GM15510 (cell line): Measurements from ENCODE around the gene PGC.

Experiments used
- POLR2A ChIP-seq: IDR thresholded peaks from 3 replicates; pipeline ENCODE4 v1.6.1; 2011; ENCODE audit warnings: borderline replicate concordance; ENCODE audit not compliant: insufficient read length; ENCODE audit errors: extremely low read depth

PGC gene

DNA sequence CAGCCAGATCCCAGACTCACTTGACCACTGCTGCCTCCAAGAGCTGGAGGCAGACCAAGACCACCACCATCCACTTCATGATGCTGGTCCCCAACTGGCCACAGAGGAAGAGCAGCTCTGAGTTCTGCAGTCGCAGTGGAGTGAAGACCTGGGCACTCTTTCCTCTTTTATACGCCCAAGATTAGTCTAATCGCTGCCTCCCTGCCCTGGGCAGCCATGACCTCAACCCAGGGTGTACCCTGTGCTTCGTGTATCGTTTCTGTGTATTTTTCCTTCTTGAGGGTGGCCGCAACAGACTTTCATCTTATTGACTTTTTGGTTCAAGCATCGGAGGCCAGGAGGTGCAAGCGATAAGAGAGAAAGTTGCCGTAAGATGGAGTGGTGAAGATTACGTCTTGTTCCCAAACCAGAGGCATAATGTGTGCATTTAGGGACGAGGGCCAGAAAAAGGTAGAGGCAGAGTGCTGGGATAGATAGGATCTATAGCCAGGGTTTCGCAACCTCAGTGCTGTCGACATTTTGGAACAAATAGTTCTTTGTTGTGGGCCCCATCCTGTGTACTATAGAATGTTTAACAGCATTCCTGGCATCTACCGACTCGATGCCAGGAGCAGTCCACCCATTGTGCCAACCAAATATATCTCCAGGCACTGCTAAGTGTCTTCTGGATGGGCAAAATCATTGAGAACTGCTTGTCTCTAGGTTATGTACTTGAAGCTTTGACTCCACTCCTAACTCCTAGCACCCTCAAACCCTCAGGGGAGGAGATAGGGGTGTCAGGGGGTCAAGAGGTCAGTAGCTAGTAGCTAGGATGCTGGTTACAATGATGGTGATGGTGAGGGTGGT, at the start of gene PGC:
PGC (minus strand) TSS at position 142 of the 846 bp plus-strand sequence; CDS start at position 79, 63 bp downstream.
- TF ChIP-seq POLR2A: no peak

DNA sequence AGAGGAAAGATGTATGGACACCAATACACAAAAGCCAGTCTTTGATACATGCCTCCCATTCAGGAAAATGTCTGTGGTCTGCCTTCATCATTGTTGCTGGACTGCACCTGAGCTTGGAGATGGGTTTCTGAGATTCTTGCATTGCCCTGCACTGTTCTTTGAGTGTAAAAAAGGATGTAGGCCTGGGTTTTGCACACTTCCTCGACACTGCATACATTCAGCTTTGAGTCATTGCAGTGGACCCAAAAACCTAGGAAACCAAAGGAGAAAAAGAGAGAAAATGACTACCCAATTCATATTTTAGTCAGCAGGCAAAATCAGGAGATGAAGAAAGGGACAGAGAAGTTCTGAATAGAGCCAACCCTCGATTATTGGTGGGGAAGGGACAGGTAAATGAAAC, 49.3 kb upstream of the PGC start:
- TF ChIP-seq POLR2A: no peak

DNA sequence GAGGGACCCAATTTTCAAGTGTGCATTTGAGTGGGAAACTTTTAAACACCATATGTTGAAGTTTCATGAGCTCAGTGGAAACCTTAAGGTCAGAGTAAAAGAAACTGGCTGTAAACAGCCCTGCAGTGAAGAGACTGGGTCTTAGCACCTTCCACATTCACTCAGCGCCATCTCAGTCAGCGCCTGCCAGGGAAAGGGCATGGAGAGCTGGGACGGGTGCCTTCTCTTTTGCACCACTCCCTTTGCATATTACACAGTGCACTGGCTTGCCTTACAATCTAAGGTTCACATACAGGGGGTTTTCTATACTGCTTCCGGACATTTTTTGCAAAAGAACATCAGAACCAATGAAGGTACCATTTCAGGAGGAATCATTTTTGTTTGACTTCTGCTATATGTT, 44.8 kb upstream of the PGC start:
- TF ChIP-seq POLR2A: peak; percentile 17

DNA sequence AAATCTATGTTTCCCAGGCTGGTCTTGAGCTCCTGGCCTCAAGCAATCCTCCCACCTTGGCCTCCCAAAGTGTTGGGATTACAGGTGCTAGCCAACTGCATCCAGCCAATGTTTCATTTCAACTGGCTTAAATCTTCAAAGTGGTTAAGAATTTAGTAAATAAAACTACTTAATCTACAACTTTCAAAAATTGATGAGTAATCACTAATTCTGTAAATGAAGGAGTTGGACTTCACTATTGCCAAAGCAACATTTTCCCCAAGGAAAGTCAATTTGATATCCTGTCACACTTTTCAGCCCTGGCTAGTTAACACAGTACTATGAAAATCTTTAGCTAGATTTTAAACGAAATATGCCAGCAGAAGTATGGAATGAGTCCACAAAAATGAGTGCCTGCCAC, 44.1 kb upstream of the PGC start:
- TF ChIP-seq POLR2A: no peak

DNA sequence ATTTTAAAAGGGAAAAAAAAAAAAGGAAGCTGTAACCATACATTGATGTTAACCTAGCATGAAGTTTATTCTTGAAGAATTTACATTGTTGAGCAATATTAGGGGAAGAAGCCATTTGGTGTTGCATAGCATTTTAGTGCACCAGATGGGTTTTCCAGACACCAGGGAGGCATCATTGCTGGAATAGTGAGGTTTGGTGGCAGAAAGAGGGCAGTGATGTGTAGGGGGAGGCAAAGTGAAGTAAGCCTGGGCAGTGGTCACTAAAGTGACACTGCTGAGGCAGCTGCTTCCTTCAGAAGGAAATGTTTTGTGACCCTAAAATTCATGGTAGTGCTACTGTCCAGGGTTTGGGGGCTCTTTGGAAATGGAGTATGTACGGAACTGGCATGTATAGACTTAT, 42.8 kb upstream of the PGC start:
- no peak for TF ChIP-seq POLR2A

DNA sequence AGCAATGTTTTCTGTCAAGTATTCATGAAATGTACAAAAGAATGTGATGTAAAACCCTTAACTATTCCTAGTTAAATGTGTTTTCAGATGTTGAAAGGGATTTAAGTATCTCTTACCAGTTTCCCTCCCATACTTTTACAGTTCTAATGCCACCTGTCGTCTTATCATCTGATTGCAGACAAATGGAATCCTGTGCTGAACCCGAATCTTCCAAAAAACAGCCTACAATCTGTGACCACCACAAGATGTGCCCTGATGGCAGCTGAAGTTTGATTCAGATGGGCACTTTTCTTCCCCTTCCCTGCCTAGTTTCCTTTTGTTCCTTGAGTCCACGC, 42.2 kb upstream of the PGC start:
- no peak for TF ChIP-seq POLR2A

DNA sequence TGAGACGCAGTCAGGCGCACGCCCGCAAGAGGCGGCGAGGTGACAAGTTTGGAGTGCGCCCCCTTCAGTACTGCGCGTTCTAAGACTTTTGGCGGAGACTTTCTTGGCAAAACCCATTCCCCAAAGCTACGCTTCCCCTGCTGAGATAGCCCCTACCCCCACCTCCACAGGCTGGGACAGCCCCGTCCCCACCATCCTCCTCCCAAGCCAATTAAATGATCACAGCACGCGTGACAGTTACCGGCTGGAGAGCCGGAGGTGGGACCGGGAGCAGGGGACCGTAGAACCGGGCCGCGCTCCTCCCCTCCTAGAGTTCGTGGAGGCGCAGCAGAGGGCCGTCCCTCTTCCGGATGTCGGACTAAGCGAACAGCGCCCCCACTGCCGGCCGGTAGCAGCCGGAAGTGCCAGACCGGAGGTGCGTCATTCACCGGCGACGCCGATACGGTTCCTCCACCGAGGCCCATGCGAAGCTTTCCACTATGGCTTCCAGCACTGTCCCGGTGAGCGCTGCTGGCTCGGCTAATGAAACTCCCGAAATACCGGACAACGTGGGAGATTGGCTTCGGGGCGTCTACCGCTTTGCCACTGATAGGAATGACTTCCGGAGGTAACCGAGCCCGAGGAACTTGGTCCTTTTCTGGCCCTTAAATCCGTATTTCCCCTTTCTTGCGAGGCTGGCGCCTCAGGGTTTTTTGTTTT, 40.2 kb upstream of the PGC start, which contains the start of gene TOMM6:
TOMM6 (plus strand) TSS at position 476 of the 699 bp plus-strand sequence; CDS start at position 480, 4 bp downstream.
- TF ChIP-seq POLR2A: peak; percentile 86

DNA sequence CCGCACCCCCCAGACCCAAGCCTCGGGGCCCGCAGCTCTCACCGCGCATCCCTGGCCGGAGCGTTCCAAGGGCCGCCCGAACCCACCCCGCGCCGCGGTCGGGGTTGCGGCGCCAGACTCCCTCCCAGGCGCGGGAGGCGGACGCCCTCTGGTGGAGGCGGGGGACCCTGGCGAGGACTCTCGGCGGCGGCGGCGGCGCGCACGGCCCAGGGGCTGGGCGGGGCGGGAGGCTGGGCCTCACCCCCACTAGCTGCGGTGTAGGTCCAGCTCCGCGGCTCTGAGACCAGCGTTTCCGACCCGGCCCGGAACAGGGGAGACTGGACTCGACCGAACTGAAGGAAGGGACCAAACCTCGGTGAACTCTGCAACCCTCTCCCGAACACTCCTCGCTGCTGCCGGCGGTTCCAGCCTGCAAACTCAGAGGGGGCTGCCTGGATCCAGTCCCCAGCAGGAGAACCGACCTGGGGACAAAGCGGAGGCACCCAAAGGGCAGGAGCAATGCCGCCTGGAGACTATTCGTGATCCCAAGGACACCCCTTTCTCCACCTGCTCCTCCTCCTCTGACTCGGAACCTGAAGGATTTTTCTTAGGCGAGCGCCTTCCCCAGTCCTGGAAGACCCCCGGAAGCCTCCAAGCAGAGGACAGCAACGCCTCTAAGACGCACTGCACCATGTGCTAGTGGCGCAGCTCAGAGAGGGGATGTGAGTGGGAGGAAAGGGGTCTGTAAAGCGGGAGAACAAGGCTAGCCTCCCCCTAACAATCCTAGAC, 39.4 kb upstream of the PGC start:
- peak; percentile 42 for TF ChIP-seq POLR2A

DNA sequence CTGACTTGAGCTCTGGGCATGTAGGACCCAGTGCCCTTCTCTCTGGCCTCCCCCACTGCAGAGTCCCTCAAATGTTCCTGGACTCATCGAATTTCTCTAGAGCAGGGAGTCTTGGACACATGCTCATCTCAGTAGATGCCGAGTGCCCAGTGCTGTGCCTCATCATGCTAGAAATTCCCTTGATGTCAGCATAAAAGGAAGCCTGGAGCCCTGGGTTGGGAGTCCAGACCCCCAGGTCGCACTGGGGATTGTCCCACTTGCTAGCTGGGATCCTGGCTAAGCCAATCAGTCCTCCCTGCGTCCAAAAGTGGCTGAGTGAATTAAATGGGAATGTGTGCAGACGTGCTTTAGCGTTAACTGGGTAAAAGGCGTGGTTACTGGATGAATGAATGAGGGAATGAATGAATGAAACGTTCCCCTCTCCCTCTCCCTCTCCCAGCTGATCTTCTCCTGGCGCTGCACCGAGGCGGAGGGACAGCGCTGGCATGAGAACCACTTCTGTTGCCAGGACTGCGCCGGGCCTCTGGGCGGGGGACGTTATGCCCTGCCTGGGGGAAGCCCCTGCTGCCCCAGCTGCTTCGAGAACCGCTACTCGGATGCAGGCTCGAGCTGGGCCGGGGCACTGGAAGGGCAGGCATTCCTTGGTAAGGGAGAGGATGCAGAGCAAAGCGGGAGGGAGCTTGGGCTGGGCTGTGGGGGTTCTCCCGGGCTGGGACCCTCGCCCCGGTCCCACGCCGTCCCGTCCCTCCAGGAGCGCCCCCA, 38.7 kb upstream of the PGC start:
- no peak for TF ChIP-seq POLR2A

DNA sequence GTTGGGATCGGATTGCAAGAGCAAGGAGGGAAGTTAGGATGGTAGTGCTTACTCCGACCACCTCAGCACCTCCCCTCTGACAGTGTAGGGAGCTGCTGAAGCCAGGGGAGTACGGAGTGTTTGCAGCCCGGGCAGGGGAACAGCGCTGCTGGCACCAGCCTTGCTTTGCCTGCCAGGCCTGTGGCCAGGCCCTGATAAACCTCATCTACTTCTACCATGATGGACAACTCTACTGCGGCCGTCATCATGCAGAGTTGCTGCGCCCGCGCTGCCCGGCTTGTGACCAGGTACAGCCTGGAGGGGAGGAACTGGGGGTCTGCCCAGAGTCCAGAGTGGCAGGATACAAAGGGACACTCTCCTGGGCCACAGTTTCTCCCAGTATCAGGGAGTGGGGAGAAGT, 38.1 kb upstream of the PGC start:
- TF ChIP-seq POLR2A: no peak

DNA sequence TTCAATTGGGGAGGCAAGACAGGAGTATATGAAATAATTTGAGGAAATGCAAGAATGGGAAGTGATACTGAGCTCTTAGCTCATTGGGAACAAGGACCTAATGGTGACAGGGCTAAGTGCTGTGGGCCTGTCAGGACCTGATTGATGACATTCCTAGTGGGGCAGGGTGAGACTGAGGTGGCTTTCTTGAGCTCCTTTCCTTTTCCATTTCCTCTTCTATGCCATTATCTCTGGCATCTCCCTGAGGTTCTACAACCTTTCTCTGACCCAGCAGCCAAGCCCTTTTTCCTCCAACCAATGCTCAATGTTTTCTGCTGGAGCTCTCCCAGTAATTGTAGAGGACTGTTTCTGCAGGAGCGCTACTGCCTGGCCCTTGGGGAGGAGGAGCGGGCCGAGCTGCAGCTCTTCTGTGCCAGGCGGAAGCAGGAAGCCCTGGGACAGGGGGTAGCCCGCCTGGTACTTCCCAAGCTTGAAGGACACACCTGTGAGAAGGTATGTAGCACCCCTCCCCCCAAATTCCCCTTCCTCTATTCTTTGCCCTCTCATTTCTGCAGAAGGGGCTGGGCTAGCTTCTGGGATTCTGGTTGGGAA, 37.5 kb upstream of the PGC start:
- no peak for TF ChIP-seq POLR2A

DNA sequence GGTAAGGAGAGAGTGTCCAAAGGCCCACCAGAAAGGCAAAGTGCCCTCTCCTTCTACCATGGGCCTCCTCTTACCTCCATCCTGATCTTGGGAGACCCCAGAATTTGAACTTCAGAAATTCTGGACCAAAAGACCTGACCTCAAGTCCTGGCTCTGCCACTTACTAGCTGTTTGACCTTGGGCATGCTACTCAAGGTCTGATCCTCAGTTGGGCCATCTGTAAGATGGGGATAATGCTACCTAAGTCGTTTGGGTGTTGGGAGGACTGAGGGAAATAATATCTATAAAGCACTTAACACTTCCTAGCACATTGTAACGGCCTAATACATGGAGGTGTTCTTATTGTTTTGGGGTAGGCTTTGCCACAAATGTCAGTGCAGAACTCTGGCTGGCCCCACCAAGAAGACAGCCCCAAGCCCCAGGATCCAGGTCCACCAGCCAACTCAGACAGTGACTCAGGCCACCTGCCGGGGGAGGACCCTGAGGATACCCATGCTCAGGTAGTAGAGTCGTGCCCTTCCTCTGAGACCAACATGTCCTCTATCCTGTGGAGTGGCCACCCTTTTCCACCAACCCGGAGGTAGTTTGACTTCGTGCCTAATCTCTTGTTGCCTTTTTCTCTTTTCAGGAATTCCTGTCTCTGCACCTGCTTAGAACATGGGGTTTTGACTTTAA, 36.0 kb upstream of the PGC start:
- TF ChIP-seq POLR2A: no peak

DNA sequence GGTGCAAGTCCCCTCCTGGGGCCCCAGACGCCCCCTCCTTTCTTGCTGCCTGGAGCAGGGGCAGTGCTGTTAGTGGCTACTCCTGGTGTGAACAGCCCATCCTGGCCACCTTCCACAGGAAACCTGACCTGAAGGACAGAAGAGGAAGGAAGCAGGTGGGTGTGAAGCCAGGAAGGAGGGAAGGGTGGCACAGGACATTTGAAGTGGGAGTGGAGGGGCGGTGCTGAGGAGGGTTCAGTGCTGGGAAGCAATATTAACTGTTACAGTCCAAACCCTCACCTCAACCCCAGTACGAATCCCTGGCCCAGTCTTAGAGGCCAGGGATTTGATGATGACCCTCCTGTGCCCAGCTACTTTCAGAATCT, 34.2 kb upstream of the PGC start:
- no peak for TF ChIP-seq POLR2A
